Astrocyte of the spinal cord (primary cell): ENCODE data around the gene SLC66A1.
"Not testable (repeated sequence)": the region's sequence is repeated elsewhere in the genome, so short reads cannot be mapped to it uniquely, and the experiment has no call there.

ENCODE experiments used
- DNase-seq: peaks from one replicate; pipeline ENCODE4 v3.0.0; 2011; ENCODE audit warnings: low read depth, low spot score
- H3K4me3 ChIP-seq: 2 replicates; pipeline ENCODE4 v1.5.1; 2011; ENCODE audit warnings: low read depth, mild to moderate bottlenecking, low read length, moderate library complexity
- CTCF ChIP-seq: IDR thresholded peaks from 2 replicates; pipeline ENCODE4 v1.5.1; 2012; ENCODE audit warnings: low read depth, mild to moderate bottlenecking, low read length, inconsistent platforms
- in situ Hi-C: cut with HindIII; loops from 2 replicates; pipeline ENCODE4 v1.10.0; 2017; ENCODE audit warnings: low sequenced_read_pairs

The SLC66A1 gene

GRCh38 chr1:19273106-19273843, 38.9 kb upstream of the SLC66A1 start:
- no peak overlapping the region for H3K4me3 ChIP-seq
- TF ChIP-seq CTCF: no peak
- in situ Hi-C loops: no loop called here
- no peak for DNase-seq

DNA sequence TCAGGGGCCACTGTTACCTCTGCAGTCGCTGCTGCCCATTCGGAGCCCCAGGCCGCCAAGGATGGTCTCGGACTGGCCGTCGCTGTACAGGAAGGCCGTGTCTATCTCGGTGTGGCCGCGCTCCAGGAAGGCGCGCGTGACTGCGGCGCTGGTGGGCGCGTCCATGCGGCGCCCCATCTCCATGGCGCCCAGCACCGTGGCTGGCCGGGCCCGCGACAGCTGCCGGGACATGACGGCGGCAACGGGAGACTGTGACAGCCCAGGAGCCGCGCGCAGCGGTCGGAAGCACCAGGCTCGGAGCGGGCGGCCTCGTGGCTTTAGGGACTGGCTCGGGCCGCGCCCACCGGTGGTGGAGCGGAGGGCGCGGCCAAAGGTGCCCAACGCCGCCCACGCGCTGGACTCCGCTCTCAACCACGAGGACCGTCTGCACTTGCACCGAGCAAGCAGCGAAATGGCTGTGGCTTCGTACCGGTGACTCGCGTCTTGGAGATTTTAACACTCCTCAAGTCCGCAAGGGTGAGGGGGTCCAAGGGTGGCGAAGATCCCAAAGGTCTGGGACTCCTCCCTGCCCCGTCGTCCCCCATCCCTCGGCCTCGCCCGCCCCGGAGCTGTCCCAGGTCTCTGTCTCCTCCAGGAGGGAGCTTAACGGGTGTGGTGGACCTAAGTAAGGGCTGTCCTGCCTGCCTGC, 38.1 kb upstream of the SLC66A1 start:
- in situ Hi-C loops, DNase-seq, H3K4me3 ChIP-seq: not testable (repeated sequence)

DNA sequence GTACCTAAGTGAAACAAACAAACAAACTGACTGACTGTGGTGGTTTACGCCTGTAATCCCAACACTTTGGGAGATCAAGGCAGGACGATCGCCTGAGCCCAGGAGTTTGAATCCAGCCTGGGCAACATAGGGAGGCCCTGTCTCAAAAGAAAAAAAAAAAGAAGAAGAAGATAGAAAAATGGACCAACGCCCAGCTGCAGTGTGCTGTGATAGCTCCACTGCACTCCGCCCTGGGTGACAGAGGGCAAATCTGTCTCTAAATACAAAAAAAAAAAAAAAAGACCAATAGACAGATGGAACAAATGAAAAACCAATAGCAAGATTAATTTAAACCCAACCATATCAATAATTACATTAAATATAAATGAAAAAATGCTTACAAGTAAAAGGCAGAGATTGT, 37.5 kb upstream of the SLC66A1 start:
- in situ Hi-C loops: no loop called here
- no peak for TF ChIP-seq CTCF
- DNase-seq: no peak
- H3K4me3 ChIP-seq: no peak overlapping the region

- H3K4me3 ChIP-seq: no peak overlapping the region
- DNase-seq: no peak
- in situ Hi-C loops: no loop called here
- TF ChIP-seq CTCF: no peak
Measured at GRCh38 chr1:19283891-19284290, 28.2 kb upstream of the SLC66A1 start.

- no peak for TF ChIP-seq CTCF
- no peak overlapping the region for H3K4me3 ChIP-seq
- DNase-seq: no peak
- in situ Hi-C loops: no loop called here
Measured at GRCh38 chr1:19284881-19285280, 27.2 kb upstream of the SLC66A1 start.

GRCh38 chr1:19285366-19285765, 26.8 kb upstream of the SLC66A1 start:
- H3K4me3 ChIP-seq, in situ Hi-C loops, DNase-seq: not testable (repeated sequence)

GRCh38 chr1:19285807-19286206, 26.3 kb upstream of the SLC66A1 start:
- in situ Hi-C loops, H3K4me3 ChIP-seq, DNase-seq: not testable (repeated sequence)

GRCh38 chr1:19287436-19288185, 24.5 kb upstream of the SLC66A1 start:
- no peak for TF ChIP-seq CTCF
- in situ Hi-C loops: no loop called here
- DNase-seq: no peak

DNA sequence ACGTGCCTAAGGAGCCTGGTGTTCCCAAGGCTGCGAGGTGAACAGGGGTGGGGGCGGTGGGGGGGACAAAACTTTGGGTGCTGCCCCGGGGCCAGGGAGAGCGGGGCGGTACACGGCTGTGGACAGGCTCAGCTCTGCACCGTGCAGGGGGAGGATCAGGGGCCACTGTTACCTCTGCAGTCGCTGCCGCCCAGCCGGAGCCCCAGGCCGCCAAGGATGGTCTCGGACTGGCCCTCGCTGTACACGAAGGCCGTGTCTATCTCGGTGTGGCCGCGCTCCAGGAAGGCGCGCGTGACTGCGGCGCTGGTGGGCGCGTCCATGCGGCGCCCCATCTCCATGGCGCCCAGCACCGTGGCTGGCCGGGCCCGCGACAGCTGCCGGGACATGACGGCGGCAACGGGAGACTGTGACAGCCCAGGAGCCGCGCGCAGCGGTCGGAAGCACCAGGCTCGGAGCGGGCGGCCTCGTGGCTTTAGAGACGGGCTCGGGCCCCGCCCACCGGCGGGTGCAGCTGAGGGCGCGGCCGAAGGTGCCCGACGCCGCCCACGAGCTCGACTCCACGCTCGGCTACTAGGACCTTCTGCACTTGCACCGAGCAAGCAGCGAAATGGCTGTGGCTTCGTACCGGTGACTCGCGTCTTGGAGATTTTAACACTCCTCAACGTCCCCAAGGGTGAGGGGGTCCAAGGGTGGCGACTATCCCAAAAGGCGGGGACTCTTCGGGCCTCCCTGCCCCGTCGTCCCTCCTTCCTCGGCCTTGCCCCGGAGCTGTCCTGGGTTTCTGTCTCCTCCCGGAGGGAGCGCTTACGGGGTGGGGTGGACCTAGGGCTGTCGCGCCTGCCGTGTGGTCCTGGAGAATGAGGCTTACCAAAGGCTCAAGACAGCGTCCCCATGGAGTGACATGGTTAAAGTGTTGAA, 23.5 kb upstream of the SLC66A1 start, which contains the start of gene AKR7A3:
TSS of gene AKR7A3 (minus strand) at position 447 of the 918 bp plus-strand sequence. CDS start at position 386, 61 bp downstream.
- peak; percentile 6 for DNase-seq
- in situ Hi-C loops: not testable (repeated sequence)

More at GRCh38 chr1:19287436-19288185, 24.5 kb upstream of the SLC66A1 start:
- no peak overlapping the region for H3K4me3 ChIP-seq

More for the DNA sequence above, 23.5 kb upstream of the SLC66A1 start, which contains the start of gene AKR7A3:
- peak within 1 kb of the TSS; percentile 40 for H3K4me3 ChIP-seq
